ENCODE measurements around the gene ZNF462. TPM values are rescaled to one million over a fixed set of nuclear protein-coding genes. Genes with fewer than 3 reads are reported as not detected.
"Not testable (repeated sequence)": the region's sequence is repeated elsewhere in the genome, so short reads cannot be mapped to it uniquely, and the experiment has no call there.

ZNF462 gene
- polyA plus RNA-seq, 3 donors, result 21.3 to 25.9 (median 22.0) TPM

DNA sequence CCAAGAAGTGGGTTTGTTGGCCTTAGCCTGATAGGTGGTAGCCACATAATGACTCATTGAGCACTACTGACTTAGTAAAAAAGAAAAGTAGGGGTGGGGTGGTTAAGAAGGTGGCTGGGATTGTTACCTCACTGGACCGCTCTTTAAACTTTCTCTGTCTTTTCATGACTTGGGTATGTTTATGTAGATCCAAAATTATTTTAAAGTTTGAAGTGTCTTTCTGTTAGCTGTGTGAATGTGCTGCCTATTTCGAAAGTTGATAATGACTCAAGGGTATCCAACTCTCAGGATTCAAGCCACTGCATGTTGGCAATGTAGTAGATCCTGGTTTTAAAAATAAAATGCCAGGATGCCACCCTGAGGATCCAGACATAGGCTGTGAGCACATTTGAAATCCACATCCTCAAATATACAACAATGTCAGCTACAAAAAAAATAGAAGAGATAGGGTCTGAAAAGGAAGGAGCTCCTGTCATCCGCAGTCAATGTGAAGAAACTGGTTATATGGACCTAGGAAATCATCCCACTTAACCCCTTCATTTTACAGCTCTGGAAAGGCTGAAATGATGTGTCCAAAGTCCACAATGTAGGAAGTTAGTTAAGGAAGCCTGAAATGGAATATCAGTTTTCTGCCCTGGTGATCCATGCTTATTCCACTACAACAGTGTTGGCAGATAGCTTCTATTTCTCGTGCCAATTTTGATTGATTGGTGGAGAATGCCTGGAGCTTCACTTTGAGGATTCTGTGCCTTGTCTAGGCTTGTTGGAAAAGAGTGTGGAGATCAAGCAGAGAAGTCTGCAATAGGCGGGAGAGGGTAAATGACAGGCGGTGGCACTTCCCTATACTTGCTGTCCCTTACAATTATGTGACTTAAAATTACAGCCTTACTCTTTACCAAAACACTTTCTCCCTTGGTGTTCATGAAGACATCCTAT lies 23.4 kb downstream of the ZNF462 start:
- no peak for DNase-seq (ENCODE audit: low read depth in 3 of 3, low spot score in 2 of 3)

DNA sequence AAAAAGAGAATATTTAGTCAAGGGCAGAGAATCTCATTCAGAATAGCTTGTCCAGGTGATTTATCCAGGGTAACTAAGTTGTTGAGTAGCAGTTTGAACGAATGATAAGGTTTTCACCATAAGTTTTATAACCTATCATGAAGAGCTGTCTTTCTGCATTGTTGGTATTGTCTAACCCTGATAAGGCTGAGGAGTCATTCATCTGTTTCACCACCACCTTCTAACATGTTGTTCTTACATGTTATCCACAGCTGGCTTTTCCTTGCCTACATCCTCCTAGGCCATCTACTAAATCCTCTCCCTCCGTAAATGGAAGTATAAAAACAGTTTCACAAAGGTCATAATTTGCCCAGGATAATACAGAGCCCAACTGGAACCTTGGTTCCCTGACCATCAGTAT lies 24.1 kb downstream of the ZNF462 start:
- no peak for DNase-seq (ENCODE audit: low read depth in 3 of 3, low spot score in 2 of 3)

DNA sequence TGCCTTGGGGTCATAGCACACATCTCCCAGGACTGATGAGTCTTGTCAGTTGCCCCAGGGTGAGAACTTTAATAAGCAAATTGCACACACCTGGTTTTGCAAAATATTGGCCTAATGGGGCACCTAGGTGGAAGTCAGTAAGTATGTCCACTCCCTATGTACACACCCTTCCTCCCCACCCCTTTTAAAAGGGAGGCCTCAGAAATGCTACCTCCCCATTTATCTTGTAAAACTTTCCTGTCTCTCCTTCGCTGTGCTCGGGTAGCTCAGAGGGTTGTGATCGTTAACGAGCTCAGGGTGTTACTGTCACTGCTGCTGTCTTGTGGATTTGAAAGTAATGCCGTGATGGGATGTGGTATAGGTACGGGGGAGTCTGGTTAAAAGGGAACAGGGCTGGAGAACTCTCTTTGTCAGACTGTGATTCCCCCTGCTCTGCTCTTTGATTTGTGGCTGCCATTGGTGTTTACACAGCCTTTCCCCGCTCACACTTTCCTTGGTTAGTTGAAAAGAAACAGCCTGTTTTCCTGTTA lies 26.2 kb downstream of the ZNF462 start:
- DNase-seq (ENCODE audit: low read depth in 3 of 3, low spot score in 2 of 3), result peak in 2 of 3 donors; percentile 39 to 56

DNA sequence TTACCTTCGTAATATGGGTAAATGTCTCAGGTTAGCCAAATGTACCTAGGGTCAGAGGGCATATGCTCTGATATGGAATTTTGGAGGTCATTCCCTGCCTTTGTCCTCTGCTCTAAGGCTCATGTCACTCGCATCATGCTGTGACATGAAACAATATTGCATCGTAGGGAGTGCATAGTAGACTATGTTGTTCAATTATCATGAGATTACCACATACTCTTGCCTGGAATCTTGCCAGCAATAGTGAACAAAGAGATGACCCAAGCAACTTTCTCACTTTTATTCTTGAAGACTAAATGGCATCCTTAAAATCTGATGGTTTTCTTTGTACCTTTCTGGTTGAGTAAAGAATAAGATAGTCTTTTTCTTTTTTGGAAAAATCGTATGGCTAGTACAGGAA lies 27.6 kb downstream of the ZNF462 start:
- DNase-seq (ENCODE audit: low read depth in 3 of 3, low spot score in 2 of 3), result no peak

DNA sequence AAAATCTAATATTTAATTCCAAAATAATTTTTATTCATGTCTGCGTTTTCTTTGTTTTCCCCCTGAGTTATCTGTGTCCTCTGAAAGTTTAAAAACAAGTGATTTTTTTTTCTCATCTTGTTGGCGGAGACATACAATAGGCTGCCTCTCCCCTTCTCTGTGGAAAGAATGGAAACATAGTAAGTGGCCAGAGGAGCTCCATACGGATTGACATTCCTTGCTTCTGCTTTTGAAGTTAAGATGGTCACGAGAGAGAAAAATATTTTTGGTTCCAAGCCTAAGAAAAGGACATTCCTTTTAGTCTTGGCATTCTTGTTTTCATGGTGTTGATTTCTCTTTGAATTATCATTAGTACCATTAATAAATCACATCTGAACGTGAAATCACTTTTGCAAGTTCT lies 28.3 kb downstream of the ZNF462 start:
- no peak for DNase-seq (ENCODE audit: low read depth in 3 of 3, low spot score in 2 of 3)

DNA sequence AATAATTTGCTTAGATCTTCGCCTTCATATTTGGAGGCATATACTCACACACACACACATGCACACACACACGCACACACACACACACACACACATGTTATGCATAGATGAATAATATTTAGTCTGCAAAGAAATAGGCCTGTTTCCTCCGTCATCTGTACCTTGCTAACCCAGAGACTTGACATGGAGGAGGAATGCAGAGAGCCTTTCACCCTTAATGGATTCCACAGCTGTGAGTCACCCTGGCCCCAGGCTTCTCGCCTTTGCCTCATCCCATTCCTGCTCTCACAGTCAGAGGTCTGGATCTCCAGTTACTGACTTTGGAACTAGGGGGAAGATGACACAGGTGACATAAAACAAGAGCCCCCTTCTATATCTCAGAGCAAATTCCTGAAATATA lies 29.7 kb downstream of the ZNF462 start:
- DNase-seq (ENCODE audit: low read depth in 3 of 3, low spot score in 2 of 3), result peak in 1 of 3 donors; percentile 23

DNA sequence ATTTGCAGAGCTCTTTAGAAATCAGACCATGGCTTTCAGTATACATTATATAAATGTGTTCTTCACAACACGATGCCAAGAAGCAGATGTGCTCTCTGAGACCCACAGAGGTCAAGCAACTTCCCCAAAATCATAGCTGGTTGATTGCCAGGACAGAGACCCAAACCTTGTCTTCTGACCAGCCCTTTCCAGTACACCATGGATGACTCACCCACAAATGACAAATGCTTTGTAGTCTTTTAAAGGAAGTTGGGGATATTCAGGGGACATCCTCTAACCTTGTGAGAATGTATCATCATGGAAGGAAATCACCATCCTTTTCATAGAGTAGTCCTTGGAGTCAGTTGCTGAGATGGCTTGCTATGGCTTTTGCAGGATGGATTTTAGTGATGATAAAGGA lies 30.1 kb downstream of the ZNF462 start:
- DNase-seq (ENCODE audit: low read depth in 3 of 3, low spot score in 2 of 3), result no peak

DNA sequence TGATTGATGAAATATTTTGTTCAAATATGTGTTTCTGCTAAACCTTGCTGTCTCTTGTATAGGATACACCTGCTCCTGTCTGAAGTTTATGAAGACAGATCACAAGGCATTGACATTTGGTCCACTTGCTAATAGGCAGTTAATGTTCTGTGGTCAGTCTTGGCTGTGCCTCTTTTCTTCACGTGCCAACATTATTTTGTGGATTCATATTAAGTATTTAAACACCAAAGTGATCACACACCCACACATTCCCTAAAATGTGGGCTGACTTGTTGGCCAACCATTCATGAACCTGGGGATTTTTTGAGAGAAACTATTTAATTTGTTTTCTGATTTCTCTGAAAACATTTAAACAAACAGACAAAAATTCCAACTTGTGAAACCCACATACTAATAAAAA lies 33.7 kb downstream of the ZNF462 start:
- DNase-seq (ENCODE audit: low read depth in 3 of 3, low spot score in 2 of 3), result no peak

DNA sequence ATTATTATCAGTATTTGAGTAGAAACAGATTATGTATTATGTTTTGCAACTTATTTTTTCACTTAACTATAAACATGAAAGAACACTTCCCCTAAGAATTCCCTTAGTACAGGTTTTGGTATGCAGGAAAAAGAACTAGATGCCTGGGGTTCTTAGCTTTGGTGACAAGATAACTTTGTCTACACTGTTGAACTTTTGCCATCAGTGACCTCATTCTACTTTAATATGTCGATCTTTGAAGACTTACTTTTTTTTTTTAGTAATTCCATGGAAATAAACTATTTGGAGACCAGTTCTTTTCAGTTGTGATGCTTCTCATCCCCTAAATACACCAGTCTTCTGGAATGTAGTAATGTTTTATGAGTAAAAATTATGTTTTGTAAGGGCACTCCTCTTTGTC lies 34.3 kb downstream of the ZNF462 start:
- DNase-seq (ENCODE audit: low read depth in 3 of 3, low spot score in 2 of 3), result no peak

DNA sequence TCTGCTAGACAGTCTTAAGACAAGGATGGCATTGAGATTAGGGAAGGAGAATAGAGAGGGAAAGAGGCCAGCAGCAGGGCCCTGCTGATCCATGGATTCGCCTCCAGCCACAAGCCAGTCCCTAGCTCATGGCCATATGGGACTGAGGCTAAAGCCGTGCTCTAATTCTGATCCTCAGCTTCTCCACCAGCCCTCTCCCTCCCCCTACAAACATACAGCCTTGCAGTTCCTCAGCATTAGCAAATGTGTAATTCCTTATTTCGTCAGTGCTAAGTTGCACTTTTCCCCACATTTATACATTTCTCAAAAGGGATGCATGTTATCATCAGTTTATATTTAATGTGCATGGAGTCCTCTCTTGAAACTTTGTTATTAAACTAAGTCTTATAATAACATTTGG lies 34.8 kb downstream of the ZNF462 start:
- no peak for DNase-seq (ENCODE audit: low read depth in 3 of 3, low spot score in 2 of 3)

DNA sequence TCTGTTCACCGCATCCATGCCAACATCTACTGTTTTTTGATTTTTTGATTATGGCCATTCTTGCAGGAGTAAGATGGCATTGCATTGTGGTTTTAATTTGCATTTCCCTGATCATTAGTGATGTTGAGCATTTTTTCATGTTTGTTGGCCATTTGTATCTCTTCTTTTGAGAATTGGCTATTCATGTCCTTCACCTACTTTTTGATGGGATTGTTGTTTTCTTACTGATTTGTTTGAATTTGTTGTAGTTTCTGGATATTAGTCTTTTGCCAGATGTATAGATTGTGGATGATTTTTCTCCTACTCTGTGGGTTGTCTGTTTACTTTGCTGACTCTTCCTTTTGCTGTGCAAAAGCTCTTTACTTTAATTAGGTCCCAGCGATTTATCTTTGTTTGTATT lies 37.6 kb downstream of the ZNF462 start:
- not testable (repeated sequence) for DNase-seq (ENCODE audit: low read depth in 3 of 3, low spot score in 2 of 3)

DNA sequence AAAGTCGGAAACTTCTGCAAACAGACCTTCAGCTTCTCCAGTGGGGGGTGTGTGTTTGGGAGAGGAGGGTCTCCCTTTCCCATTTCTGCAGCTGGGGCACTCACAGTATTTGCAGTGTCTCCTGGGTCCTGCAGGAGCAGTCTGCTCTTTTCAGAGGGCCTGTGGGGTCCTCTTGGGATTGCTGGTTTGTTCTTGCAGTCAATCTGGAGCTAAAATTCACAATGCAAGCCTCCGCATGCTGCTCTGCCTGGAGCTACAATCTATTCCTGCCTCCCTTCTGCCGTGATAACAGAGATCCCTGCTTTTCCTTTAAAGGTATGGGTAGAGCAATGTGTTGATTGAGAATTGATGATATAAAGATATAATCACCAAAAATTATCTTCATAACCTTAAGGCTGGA lies 43.2 kb downstream of the ZNF462 start:
- no peak for DNase-seq (ENCODE audit: low read depth in 3 of 3, low spot score in 2 of 3)

DNA sequence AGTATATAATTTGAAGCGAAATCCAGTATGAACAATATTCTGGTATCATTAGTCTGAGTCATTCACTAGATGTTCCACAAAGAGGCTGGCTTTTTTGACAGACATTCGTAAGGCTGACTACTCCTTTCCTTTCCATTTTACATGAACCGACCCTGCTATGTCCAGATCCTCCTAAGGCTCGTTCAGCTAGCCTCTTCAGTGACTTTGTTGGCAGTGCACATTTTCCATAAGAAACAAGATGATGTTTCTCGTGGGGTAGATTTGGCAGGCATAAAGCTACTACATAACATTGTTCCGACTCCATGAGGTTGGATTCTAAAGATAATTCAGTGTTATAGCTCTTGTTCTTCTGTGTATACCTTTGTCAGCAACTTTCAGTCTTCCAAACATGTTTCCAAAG lies 49.0 kb downstream of the ZNF462 start:
- no peak for DNase-seq (ENCODE audit: low read depth in 3 of 3, low spot score in 2 of 3)

DNA sequence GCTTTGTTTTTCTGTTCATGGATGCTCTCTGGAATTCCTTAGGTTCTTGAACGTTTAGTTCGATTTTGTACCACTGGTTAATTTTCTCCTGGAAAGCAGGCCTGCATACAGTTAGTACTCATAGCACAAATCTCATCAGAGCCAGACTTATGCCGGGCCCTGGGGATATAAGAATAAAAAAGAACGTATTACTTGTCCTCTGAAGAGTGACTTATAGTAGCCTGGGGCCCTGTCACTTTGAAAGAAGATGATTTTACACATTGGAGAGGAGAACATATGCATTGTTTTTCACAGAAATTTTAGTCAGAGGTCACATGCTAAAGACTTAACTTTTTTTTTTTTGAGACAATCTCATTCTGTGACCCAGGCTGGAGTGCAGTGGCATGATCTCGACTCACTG lies 50.3 kb downstream of the ZNF462 start:
- no peak for DNase-seq (ENCODE audit: low read depth in 3 of 3, low spot score in 2 of 3)

DNA sequence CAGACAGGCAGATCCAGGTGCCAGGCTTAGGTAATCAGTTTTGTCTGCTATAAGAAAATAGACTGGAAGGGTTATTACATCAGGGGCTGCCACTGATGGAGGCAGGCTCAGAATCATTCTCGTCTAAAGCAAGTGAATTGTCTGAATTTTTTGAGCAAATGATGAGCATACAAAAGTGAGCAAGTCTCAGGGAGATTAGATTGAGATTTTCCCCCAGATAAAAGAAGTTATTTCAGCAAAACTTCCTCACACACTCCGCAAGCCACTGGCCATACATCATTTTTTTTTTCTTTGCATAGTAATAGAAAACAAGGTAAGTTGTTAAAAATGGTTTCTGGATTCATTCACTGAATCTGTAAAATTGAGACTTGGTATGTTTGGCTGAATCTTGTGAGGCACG lies 52.9 kb downstream of the ZNF462 start:
- DNase-seq (ENCODE audit: low read depth in 3 of 3, low spot score in 2 of 3), result no peak

DNA sequence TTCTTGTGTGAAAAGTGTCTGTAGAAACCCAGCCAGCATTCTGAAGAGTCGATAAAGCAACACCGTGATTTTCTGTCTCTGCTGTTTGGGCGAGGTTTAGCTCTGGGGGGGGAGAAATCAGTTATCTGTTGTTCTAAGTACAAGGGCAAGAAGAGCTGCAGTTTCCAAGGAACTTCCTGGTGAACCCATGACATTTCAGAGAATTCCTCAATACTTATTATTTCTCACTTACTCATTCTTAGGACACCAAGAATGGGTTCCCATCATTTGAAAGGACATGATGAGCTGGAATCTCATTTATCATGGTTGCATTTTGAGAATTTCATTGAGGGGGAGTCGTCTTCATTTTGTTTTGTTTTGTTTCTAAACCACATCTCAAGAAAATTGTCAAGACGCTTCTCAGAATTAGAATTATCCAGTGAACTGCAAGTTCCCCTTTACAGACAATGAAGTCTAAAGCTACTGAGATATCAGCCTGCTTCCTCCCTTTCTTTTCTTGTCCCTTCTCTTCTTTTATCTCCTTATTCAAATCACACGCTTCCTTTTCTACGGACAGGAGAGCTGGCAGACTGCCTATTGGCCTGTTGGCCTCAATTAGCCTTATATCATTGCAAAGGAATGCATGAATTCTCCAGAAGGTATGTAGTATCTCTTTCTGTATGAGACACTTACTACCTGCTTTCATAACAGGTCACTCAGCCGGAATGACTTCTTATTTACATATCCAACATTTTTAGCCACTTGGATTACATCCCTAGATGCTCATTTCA lies 53.7 kb downstream of the ZNF462 start:
- DNase-seq (ENCODE audit: low read depth in 3 of 3, low spot score in 2 of 3), result peak in 1 of 3 donors; percentile 30

DNA sequence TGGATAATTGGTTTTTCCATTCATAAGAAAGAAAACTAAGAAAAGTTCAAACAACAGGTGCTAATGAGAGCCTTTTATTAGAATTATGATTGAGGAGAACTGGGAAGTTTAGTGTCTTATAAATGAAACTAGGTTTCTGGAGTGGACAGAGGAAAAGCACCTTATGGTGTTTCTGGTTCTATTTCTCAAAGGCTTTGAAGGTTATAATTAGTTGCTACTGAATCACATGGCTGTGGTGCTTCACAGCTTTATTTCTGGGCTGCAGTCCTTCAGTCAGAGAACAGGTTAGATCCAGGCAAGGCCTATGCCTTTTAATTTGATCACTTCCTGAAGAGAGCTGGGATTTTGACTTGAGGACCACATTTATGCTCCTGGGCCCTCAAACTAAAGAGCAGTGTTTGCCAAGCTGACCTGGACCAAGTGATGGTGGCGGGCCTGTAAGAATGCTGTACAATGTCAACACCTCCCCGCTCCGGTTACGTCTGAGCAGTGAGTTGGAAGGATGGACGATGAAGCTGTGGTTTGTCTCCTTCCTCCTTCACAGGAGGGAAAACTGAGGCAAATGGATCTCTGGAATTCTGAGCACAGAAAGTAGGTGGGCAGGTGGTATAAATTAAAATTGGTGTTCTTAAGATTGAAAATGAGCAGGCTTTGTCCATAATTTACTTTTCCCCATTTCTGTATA lies 56.0 kb downstream of the ZNF462 start:
- DNase-seq (ENCODE audit: low read depth in 3 of 3, low spot score in 2 of 3), result no peak

DNA sequence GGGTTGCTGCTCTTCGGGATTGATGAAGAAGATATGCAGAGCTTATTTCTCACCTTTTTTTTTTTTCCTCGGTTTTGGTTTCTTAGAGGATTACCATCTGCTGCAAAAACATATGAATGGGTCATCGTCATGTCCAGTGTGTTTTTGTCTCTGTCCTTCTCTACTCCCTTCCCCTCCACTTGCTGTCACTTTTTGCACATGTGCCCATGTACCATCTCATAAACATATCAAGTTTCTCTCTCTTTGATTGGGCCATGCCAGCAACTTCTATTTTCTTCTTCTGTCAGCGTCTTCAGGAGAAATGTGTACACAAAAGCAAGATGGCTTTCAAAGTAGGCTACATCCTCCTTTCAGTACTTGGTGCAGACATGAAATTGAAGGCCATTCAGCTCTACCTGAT lies 57.1 kb downstream of the ZNF462 start:
- DNase-seq (ENCODE audit: low read depth in 3 of 3, low spot score in 2 of 3), result no peak

DNA sequence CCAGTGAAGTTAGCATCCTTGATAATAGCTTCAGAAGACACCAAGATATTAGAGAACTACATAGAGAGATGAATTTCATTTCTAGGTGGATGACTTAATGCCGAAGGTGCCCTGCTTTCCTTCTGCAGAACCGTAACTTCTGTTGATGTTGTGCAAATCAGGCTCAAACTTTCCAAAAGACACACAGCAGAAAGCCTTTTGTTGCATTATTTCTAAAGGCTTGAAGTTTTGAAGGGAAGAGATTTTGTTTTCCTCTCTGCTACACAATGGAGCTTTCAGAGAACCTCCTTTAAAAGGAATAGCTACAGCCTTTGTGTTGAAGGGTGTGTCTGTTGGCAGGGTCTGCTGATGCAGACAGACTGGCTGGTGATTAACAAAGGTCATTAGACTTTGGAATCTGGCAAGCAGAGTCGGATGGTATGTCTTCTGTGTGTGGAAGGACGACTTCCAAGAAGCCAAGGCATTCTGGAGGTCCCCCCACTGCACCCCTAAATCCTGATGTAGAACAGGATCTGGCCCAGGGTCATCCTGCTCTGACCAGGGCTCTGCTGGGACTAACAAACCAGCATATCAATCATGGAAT lies 57.8 kb downstream of the ZNF462 start:
- peak in 1 of 3 donors; percentile 16 for DNase-seq (ENCODE audit: low read depth in 3 of 3, low spot score in 2 of 3)

DNA sequence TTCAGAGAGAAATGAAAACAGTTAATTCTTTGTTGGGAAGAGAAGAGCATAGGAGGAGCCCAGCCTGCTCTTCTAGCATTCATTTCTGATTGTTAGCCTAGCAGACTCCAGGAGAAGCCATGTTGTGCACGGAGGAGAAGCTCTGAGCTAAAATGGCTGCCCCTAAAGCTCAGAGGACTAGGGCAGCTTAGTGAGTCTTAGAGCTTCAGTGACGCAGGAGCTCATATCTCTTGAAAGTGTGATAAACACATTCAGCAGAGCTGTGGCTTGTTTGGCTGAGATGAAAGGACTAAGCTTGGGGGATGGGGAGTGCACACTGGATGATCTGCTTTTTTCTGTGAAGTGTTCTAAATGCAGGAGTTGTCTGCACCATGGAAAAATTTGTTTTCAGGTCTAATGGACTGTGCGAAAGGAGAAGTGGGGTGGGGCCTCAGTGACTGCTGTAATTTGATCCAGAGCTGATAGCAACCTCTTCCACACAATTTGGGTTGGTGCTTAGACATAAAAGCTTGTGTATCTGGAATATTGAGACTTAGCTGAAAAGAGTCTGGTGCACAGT lies 58.5 kb downstream of the ZNF462 start:
- peak; percentile 38 to 39 (median 38) for DNase-seq (ENCODE audit: low read depth in 3 of 3, low spot score in 2 of 3)

All from right renal cortex interstitium (tissue), 3 donors.